NT2/D1 (cell line): ENCODE measurements around the gene PRKG1.

Experiments
- DNase-seq: peaks from one replicate; pipeline ENCODE4 v3.0.0-alpha.2; 2011; ENCODE audit warnings: low read depth, low spot score
- H3K27me3 ChIP-seq: 2 replicates; pipeline ENCODE4 v1.6.0; 2011; ENCODE audit warnings: mild to moderate bottlenecking; ENCODE audit not compliant: insufficient read length, insufficient read depth
- H3K36me3 ChIP-seq: 2 replicates; pipeline ENCODE4 v1.6.1; 2011; ENCODE audit warnings: mild to moderate bottlenecking, low read length, mixed read lengths; ENCODE audit not compliant: insufficient read depth, insufficient read length
- H3K4me1 ChIP-seq: 2 replicates; pipeline ENCODE4 v1.5.1; 2011; ENCODE audit not compliant: insufficient read depth, insufficient read length
- H3K4me3 ChIP-seq: 2 replicates; pipeline ENCODE4 v1.5.1; 2011; ENCODE audit warnings: low read depth; ENCODE audit not compliant: insufficient read length
- H3K9ac ChIP-seq: 2 replicates; pipeline ENCODE4 v1.6.0; 2011; ENCODE audit warnings: low read depth; ENCODE audit not compliant: insufficient read length
- H3K9me3 ChIP-seq: 2 replicates; pipeline ENCODE4 v1.5.1; 2011; ENCODE audit warnings: mild to moderate bottlenecking, low read length; ENCODE audit not compliant: insufficient read depth
- SUZ12 ChIP-seq: IDR thresholded peaks from 2 replicates; pipeline ENCODE4 v1.6.1; 2011; ENCODE audit not compliant: insufficient read length, insufficient read depth; ENCODE audit errors: extremely low read depth
- YY1 ChIP-seq: IDR thresholded peaks from 2 replicates; pipeline ENCODE4 v1.6.1; 2011; ENCODE audit not compliant: insufficient read length, insufficient read depth
- ZNF274 ChIP-seq: IDR thresholded peaks from 2 replicates; pipeline ENCODE4 v1.6.1; 2011; ENCODE audit warnings: mild to moderate bottlenecking, low read depth, low read length

PRKG1 gene

GRCh38 chr10:51585742-51586141 lies 511.5 kb downstream of the PRKG1 start:
- Histone ChIP-seq H3K9ac (no peak overlapping the region), H3K27me3 (no peaks in the 10 kb centered on the region), H3K36me3 (no peaks in the 10 kb centered on the region), H3K4me1 (no peaks in the 10 kb centered on the region), H3K9me3 (peaks cover 17% of the 10 kb centered on the region; the same call in 1 of the 2 replicates), H3K4me3 (no peak overlapping the region)
- DNase-seq: no peak
- TF ChIP-seq ZNF274 (no peak), YY1 (no peak), SUZ12 (no peak)

GRCh38 chr10:51588984-51589383 lies 514.7 kb downstream of the PRKG1 start:
- no peaks in the 10 kb centered on the region for H3K27me3 ChIP-seq
- no peaks in the 10 kb centered on the region for H3K9me3 ChIP-seq
- H3K9ac ChIP-seq: no peak overlapping the region
- TF ChIP-seq YY1 (no peak), SUZ12 (no peak), ZNF274 (no peak)
- no peak overlapping the region for H3K4me3 ChIP-seq
- H3K4me1 ChIP-seq: no peaks in the 10 kb centered on the region
- H3K36me3 ChIP-seq: no peaks in the 10 kb centered on the region
- DNase-seq: no peak

DNA sequence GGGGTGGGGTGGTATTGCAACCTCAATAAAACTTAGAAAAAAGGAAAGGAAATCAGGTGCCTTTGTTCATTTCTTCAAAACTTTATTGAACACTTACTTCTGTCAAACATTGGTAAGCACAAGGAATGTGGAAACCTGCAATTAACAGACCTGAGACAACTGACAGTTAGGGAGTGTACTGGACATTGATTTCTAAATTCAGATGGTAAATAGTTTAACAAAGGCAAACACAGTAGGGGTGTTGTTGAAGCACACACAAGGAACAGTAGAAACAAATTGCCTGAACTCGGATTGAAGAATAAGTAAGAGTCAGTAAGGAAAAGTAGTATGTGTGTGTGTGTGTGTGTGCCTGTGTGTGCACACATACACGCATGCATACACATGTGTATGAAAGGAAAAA lies 516.5 kb downstream of the PRKG1 start:
- Histone ChIP-seq H3K36me3 (no peaks in the 10 kb centered on the region), H3K4me3 (no peak overlapping the region), H3K27me3 (no peaks in the 10 kb centered on the region), H3K9ac (no peak overlapping the region), H3K4me1 (no peaks in the 10 kb centered on the region), H3K9me3 (no peaks in the 10 kb centered on the region)
- peak; percentile 8 for DNase-seq
- TF ChIP-seq ZNF274 (no peak), SUZ12 (no peak), YY1 (no peak)

DNA sequence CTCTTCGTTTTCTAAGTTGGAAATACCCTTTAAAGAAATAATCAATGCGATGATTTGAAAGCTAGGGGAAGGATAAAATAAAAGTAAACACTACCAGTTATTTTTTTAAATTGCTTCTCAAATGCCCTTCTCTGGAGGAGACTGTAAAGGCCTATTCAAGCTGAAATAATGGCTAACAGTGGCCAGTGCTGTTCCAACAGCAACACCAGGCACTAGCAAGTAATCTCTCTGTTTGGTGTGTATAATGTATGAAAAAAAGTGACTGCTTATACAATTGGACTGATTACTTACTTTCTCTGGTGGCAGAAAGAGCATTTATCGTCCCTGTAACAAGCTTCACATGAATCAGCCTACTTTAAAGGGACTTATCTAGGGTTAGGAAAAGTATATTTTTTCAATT lies 522.4 kb downstream of the PRKG1 start:
- Histone ChIP-seq H3K27me3 (no peaks in the 10 kb centered on the region), H3K36me3 (no peaks in the 10 kb centered on the region), H3K4me3 (no peak overlapping the region), H3K4me1 (no peaks in the 10 kb centered on the region), H3K9me3 (no peaks in the 10 kb centered on the region), H3K9ac (no peak overlapping the region)
- DNase-seq: no peak
- TF ChIP-seq SUZ12: no peak
- TF ChIP-seq YY1: no peak
- no peak for TF ChIP-seq ZNF274

- H3K4me3 ChIP-seq: no peak overlapping the region
- no peaks in the 10 kb centered on the region for H3K9me3 ChIP-seq
- no peaks in the 10 kb centered on the region for H3K27me3 ChIP-seq
- no peaks in the 10 kb centered on the region for H3K4me1 ChIP-seq
- TF ChIP-seq YY1 (no peak), SUZ12 (no peak), ZNF274 (no peak)
- DNase-seq: no peak
- no peak overlapping the region for H3K9ac ChIP-seq
- no peaks in the 10 kb centered on the region for H3K36me3 ChIP-seq
Measured at GRCh38 chr10:51599647-51600046, 525.4 kb downstream of the PRKG1 start.

DNA sequence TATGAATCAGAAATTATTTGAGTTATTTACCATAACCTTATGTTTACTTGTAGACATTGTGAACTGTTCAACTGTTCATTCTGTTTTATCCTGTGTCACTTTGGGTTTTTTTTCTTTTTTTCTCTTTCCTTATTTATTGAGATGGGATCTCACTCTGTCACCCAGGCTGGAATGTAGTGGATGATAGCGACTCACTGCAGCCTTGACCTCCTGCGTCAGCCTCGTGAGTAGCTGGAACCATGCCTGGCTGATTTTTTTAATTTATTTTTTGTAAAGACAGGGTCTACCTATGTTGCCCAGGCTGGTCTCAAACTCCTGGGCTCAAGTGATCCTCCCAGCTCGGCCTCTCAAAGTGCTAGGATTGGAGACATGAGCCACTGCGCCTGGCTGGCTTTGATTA lies 528.0 kb downstream of the PRKG1 start:
- no peaks in the 10 kb centered on the region for H3K27me3 ChIP-seq
- H3K36me3 ChIP-seq: no peaks in the 10 kb centered on the region
- no peak overlapping the region for H3K9ac ChIP-seq
- TF ChIP-seq ZNF274 (no peak), SUZ12 (no peak), YY1 (no peak)
- H3K4me1 ChIP-seq: no peaks in the 10 kb centered on the region
- no peaks in the 10 kb centered on the region for H3K9me3 ChIP-seq
- H3K4me3 ChIP-seq: no peak overlapping the region
- no peak for DNase-seq

DNA sequence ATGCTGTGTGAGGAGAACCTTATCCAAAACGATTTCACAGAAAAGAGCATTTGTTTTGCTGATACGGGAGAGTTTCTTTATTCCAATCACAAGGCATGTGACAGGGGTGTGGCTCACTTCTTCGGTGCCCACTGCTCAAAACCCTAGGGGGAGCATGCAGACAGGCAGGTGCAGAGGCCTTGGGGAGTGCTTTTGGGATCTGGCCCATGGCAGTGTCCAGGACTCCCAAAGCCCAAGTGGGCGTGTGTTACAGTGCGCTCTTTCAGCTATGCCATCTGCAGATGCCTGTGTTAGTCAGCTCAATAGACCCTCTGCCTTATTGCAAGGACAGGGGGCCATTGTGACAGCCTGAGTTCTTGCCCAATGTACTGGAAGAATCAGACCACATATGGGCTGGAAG lies 530.3 kb downstream of the PRKG1 start:
- Histone ChIP-seq H3K9ac (no peak overlapping the region), H3K4me1 (no peaks in the 10 kb centered on the region), H3K36me3 (no peaks in the 10 kb centered on the region), H3K27me3 (no peaks in the 10 kb centered on the region), H3K9me3 (no peaks in the 10 kb centered on the region), H3K4me3 (no peak overlapping the region)
- DNase-seq: no peak
- TF ChIP-seq ZNF274: no peak
- no peak for TF ChIP-seq YY1
- TF ChIP-seq SUZ12: no peak

- no peaks in the 10 kb centered on the region for H3K9me3 ChIP-seq
- DNase-seq: no peak
Measured at GRCh38 chr10:51606825-51607462, 532.7 kb downstream of the PRKG1 start.

More at GRCh38 chr10:51606825-51607462, 532.7 kb downstream of the PRKG1 start:
- Histone ChIP-seq H3K4me1 (no peaks in the 10 kb centered on the region), H3K4me3 (no peak overlapping the region), H3K36me3 (no peaks in the 10 kb centered on the region), H3K9ac (no peak overlapping the region), H3K27me3 (no peaks in the 10 kb centered on the region)
- TF ChIP-seq ZNF274 (no peak), SUZ12 (no peak), YY1 (no peak)
